COR-L47 (cell line): ENCODE results near the gene C1orf35.

Experiments
- DNase-seq: peaks from one replicate; lab custom pipeline; 2025; lab: John Stamatoyannopoulos, UW

Gene C1orf35

GRCh38 chr1:228063251-228064191, 39.6 kb downstream of the C1orf35 start:
- no peak for DNase-seq

GRCh38 chr1:228062812-228063211, 40.3 kb downstream of the C1orf35 start:
- no peak for DNase-seq

- DNase-seq, result no peak
Measured at GRCh38 chr1:228062085-228062791, 40.9 kb downstream of the C1orf35 start.

GRCh38 chr1:228061411-228062084, 41.6 kb downstream of the C1orf35 start:
- no peak for DNase-seq

GRCh38 chr1:228060458-228061190, 42.5 kb downstream of the C1orf35 start:
- DNase-seq, result no peak

- DNase-seq, result no peak
Measured at GRCh38 chr1:228059634-228060457, 43.3 kb downstream of the C1orf35 start.

GRCh38 chr1:228058949-228059633, 44.0 kb downstream of the C1orf35 start:
- DNase-seq, result no peak

- no peak for DNase-seq
Measured at GRCh38 chr1:228058172-228058948, 44.8 kb downstream of the C1orf35 start.
